HepG2 (cell line): ENCODE results near the gene KAT6B. TPM values are rescaled to one million over a fixed set of nuclear protein-coding genes. Genes with fewer than 3 reads are reported as not detected.

ENCODE experiments used
- ATAC-seq: fragments of 200-7000 bp; cut with Tn5 transposase; 3 replicates; pipeline ENCODE4 v1.9.1; 2020; ENCODE audit warnings: mild to moderate bottlenecking, moderate library complexity
- BruUV-seq: library from RNA; stranded (reverse); fragments of 400-500 nt; replicated peaks from 2 replicates; lab custom pipeline; 2021; lab: Mats Ljungman, UMichigan
- CTCF ChIA-PET: fragments of 300-600 bp; formaldehyde crosslinking; extraction: SDS; loops from one replicate; lab custom pipeline; 2021; ENCODE audit warnings: low total read pairs, inconsistent platforms, low intra/inter-chr PET ratio; lab: Yijun Ruan, JAX
- POLR2A ChIA-PET: fragments of 350-600 bp; sonication (Branson Sonifier 250); formaldehyde crosslinking; loops from one replicate; lab custom pipeline; 2020; ENCODE audit warnings: antibody characterized with exemption, inconsistent platforms; lab: Yijun Ruan, JAX
- DNase-seq: peaks from one replicate; pipeline ENCODE4 v3.0.0-alpha.2; 2015; ENCODE audit warnings: low spot score
- FAIRE-seq: peaks from 3 replicates; lab custom pipeline; 2011; peaks lifted over from hg19 to GRCh38; lab: Jason Lieb, UNC
- H2AFZ ChIP-seq: one replicate; pipeline ENCODE4 v1.6.1; 2011; ENCODE audit warnings: low read length, inconsistent platforms
- H3K27ac ChIP-seq: fragments of 300-600 bp; 3 replicates; pipeline ENCODE4 v1.8.0; 2011; ENCODE audit warnings: mixed run types, mild to moderate bottlenecking, mixed read lengths, low read length, inconsistent platforms; ENCODE audit not compliant: insufficient read depth; ENCODE audit errors: extremely low read length
- H3K27me3 ChIP-seq, 2 experiments: fragments of 200-600 bp in 1 of 2; 2 replicates in 1 of 2; 3 replicates in 1 of 2; pipeline versions ENCODE4 v1.6.0 to v1.8.0; 2011; ENCODE audit warnings: low read length in 2 of 2, mild to moderate bottlenecking in 2 of 2, moderate library complexity in 2 of 2, inconsistent platforms in 1 of 2; ENCODE audit not compliant: insufficient read depth in 2 of 2, control insufficient read depth in 1 of 2
- H3K36me3 ChIP-seq, 2 experiments: fragments of 200-600 bp in 1 of 2; replicated peaks in 1 of 2; 2 replicates in 1 of 2; 3 replicates in 1 of 2; pipeline versions ENCODE4 v1.5.1 to v1.8.0; 2011; ENCODE audit warnings: low read length in 2 of 2, inconsistent platforms in 1 of 2; ENCODE audit not compliant: insufficient read depth in 2 of 2, control insufficient read depth in 1 of 2
- H3K4me1 ChIP-seq: 2 replicates; pipeline ENCODE4 v1.5.1; 2012; ENCODE audit warnings: low read length, inconsistent platforms; ENCODE audit not compliant: insufficient read depth
- H3K4me2 ChIP-seq: 2 replicates; pipeline ENCODE4 v1.6.0; 2011; ENCODE audit warnings: low read depth, low read length, inconsistent platforms
- H3K4me3 ChIP-seq, 3 experiments: fragments of 200-600 bp in 1 of 3; sonication (generic), shearing (Covaris generic) in 1 of 3; replicated peaks in 1 of 3; 2 replicates each; pipeline ENCODE4 v1.5.1; 2011 to 2016; ENCODE audit warnings: low read length in 3 of 3, inconsistent platforms in 2 of 3, low read depth in 2 of 3, mild to moderate bottlenecking in 2 of 3, control low read depth in 1 of 3, mixed read lengths in 1 of 3; ENCODE audit not compliant: insufficient read depth in 1 of 3
- H3K79me2 ChIP-seq: one replicate; pipeline ENCODE4 v1.6.1; 2011; ENCODE audit warnings: low read length, inconsistent platforms; ENCODE audit not compliant: insufficient read depth
- H3K9ac ChIP-seq: 2 replicates; pipeline ENCODE4 v1.6.0; 2011; ENCODE audit warnings: mild to moderate bottlenecking, low read depth, low read length, inconsistent platforms; ENCODE audit not compliant: insufficient read depth
- H3K9me3 ChIP-seq: 2 replicates; pipeline ENCODE4 v1.5.1; 2012; ENCODE audit warnings: mild to moderate bottlenecking, low read length
- H4K20me1 ChIP-seq: 2 replicates; pipeline ENCODE4 v1.6.0; 2011; ENCODE audit warnings: inconsistent platforms, mild to moderate bottlenecking, low read length, moderate library complexity; ENCODE audit not compliant: insufficient read depth
- AGO2 ChIP-seq: fragments of 200-400 bp; formaldehyde crosslinking; optimal IDR thresholded peaks from 2 replicates; pipeline ENCODE3; 2017; ENCODE audit warnings: mild to moderate bottlenecking, low read depth, low read length, moderate library complexity
- IRF2 ChIP-seq: IDR thresholded peaks from 2 replicates; pipeline ENCODE4 v1.6.1; 2018; ENCODE audit warnings: missing genetic modification reagents, missing compliant biosample characterization
- PATZ1 ChIP-seq: sonication (generic); formaldehyde crosslinking; IDR thresholded peaks from 2 replicates; pipeline ENCODE4 v1.4.0; 2020; ENCODE audit warnings: missing genetic modification reagents
- POLR2A ChIP-seq, 2 experiments: IDR thresholded peaks; 2 replicates each; pipeline ENCODE4 v1.6.1; 2011; ENCODE audit warnings: low read depth in 2 of 2, low read length in 2 of 2, mild to moderate bottlenecking in 1 of 2, moderate library complexity in 1 of 2; ENCODE audit not compliant: insufficient read depth in 1 of 2
- RFXAP ChIP-seq: sonication (generic); formaldehyde crosslinking; IDR thresholded peaks from 2 replicates; pipeline ENCODE4 v1.4.0; 2020; ENCODE audit warnings: missing genetic modification reagents, borderline replicate concordance
- SOX6 ChIP-seq, 2 experiments: fragments of 450-650 bp in 1 of 2; sonication (generic) in 1 of 2; formaldehyde crosslinking in 1 of 2; IDR thresholded peaks; 2 replicates each; pipeline versions ENCODE4 v1.4.0 to v1.6.1; 2017 to 2020; ENCODE audit warnings: antibody characterized with exemption in 1 of 2, mild to moderate bottlenecking in 1 of 2, missing genetic modification reagents in 1 of 2
- ZBED4 ChIP-seq: sonication (generic); formaldehyde crosslinking; IDR thresholded peaks from 2 replicates; pipeline ENCODE4 v1.4.0; 2020; ENCODE audit warnings: missing genetic modification reagents, borderline replicate concordance
- ZMYM4 ChIP-seq: sonication (generic); formaldehyde crosslinking; IDR thresholded peaks from 2 replicates; pipeline ENCODE4 v1.8.1; 2023; ENCODE audit warnings: mild to moderate bottlenecking, missing genetic modification reagents
- ZNF34 ChIP-seq: sonication (generic); formaldehyde crosslinking; IDR thresholded peaks from 2 replicates; pipeline ENCODE4 v1.4.0; 2020; ENCODE audit warnings: mild to moderate bottlenecking, missing genetic modification reagents, borderline replicate concordance
- ZNF710 ChIP-seq: sonication (generic); formaldehyde crosslinking; IDR thresholded peaks from 2 replicates; pipeline ENCODE4 v1.5.0; 2020; ENCODE audit warnings: mild to moderate bottlenecking, missing genetic modification reagents, borderline replicate concordance
- ZSCAN21 ChIP-seq: sonication (generic); formaldehyde crosslinking; IDR thresholded peaks from 2 replicates; pipeline ENCODE4 v1.8.0; 2022; ENCODE audit warnings: mild to moderate bottlenecking, missing genetic modification reagents, moderate library complexity, borderline replicate concordance
- whole genome bisulfite sequencing: methylation state at CpG from one replicate; pipeline ENCODE4 v1.1.6; 2017; ENCODE audit warnings: low lambda C conversion rate; 5-methylcytosine and 5-hydroxymethylcytosine counted together
- in situ Hi-C: cut with HindIII; loops from 2 replicates; pipeline ENCODE4 v1.10.0; 2017; ENCODE audit warnings: low pct_unique_long_range_greater_than_20kb; ENCODE audit not compliant: extremely low pct_ligation_motif_present
- intact Hi-C: fragments of 100-400 bp; cut with micrococcal nuclease; formaldehyde crosslinking; loops from one replicate; pipeline ENCODE4 v1.10.0; 2022; ENCODE audit not compliant: unreplicated experiment
- polyA plus RNA-seq, 8 experiments: library from polyadenylated mRNA; depleted of rRNA in 3 of 8; stranded (reverse) in 7 of 8; unstranded in 1 of 8; fragments of >200 nt; fragmentation: Illumina TruSeq in 4 of 8; extraction: Trizol in 4 of 8; gene quantifications; 2 replicates each; pipeline versions ENCODE4 v1.2.1 to v1.2.3, GENCODE V29; 2011 to 2016; ENCODE audit warnings: low read depth in 4 of 8, missing spikeins in 1 of 8, mixed read lengths in 1 of 8; ENCODE audit not compliant: insufficient read depth in 1 of 8
- total RNA-seq, 5 experiments: library from RNA; depleted of rRNA; stranded (reverse); fragments of >200 nt; fragmentation: Illumina TruSeq; extraction: Trizol; gene quantifications; 2 replicates each; pipeline ENCODE4 v1.2.3, GENCODE V29; 2016; ENCODE audit warnings: low read depth in 1 of 5

Gene KAT6B
- total and polyA plus RNA-seq, 2 of the 13 experiments (the other 11 are each of a cell fraction or from before 2014, with no cell fraction given) = 3.0 to 9.5 TPM

GRCh38 chr10:74859546-74859945, 33.1 kb downstream of the KAT6B start (continued):
- no peak for TF ChIP-seq ZNF710 (CRISPR knock-in tag)
- TF ChIP-seq POLR2A (IDR thresholded peaks at IDR 0.05; ENCODE audit: insufficient read depth in 1 of 2, low read depth in 2 of 2, low read length in 2 of 2) = no peak
- no peak for TF ChIP-seq ZMYM4 (CRISPR knock-in tag)
- no peak for TF ChIP-seq RFXAP (CRISPR knock-in tag)
- no peak for TF ChIP-seq IRF2 (CRISPR knock-in tag)
- TF ChIP-seq ZNF34 (CRISPR knock-in tag) = no peak
- no peak for TF ChIP-seq AGO2
- TF ChIP-seq SOX6 (IDR thresholded peaks at IDR 0.05) = no peak
- no peak for TF ChIP-seq SOX6 (CRISPR knock-in tag; IDR thresholded peaks at IDR 0.05)
- TF ChIP-seq ZSCAN21 (CRISPR knock-in tag) = no peak

- H3K4me2 ChIP-seq = no peak overlapping the region
- in situ Hi-C loops (no loop called here), intact Hi-C loops (no loop called here)
- no peak overlapping the region for H3K27ac ChIP-seq
- no peaks in the 10 kb centered on the region for H3K9me3 ChIP-seq
- no peaks in the 10 kb centered on the region for H3K36me3 ChIP-seq
- 97% methylated on average over 7 of the region's 7 CpGs for WGBS
- ATAC-seq (no peak), FAIRE-seq (no peak), DNase-seq (no peak)
- BruUV-seq = no TSS peak
- H3K79me2 ChIP-seq = no peaks in the 10 kb centered on the region
- no peaks in the 10 kb centered on the region for H3K27me3 ChIP-seq
- no peak overlapping the region for H3K4me3 ChIP-seq
- POLR2A ChIA-PET = no interaction called here
- H2AFZ ChIP-seq = no peak overlapping the region
- H3K4me1 ChIP-seq = no peaks in the 10 kb centered on the region
- CTCF ChIA-PET = no interaction called here
- H4K20me1 ChIP-seq = no peaks in the 10 kb centered on the region
- no peak for TF ChIP-seq ZBED4 (CRISPR knock-in tag)
- TF ChIP-seq PATZ1 (CRISPR knock-in tag) = no peak
- H3K9ac ChIP-seq = no peak overlapping the region
Observed at GRCh38 chr10:74862625-74863024, 36.2 kb downstream of the KAT6B start.
